ENCODE results near the gene ARHGEF7. TPM values are rescaled to one million over a fixed set of nuclear protein-coding genes. Genes with fewer than 3 reads are reported as not detected.

ARHGEF7 gene
- total RNA-seq, 2 experiments from 2014 or later = 58.7 to 67.2 TPM

GRCh38 chr13:111156421-111156820 lies 41.3 kb downstream of the ARHGEF7 start:
- no peak for ATAC-seq
- H3K4me1 Mint-ChIP-seq = peaks cover 38% of the 10 kb centered on the region

GRCh38 chr13:111158136-111158805 lies 43.2 kb downstream of the ARHGEF7 start:
- Mint-ChIP-seq H3K4me3 (no peak overlapping the region), H3K36me3 (peaks cover 46% of the 10 kb centered on the region), H3K4me1 (peaks cover 32% of the 10 kb centered on the region), H3K27me3 (no peaks in the 10 kb centered on the region), H3K27ac (no peak overlapping the region), H3K9me3 (ENCODE audit: low read depth) (peaks cover 5% of the 10 kb centered on the region)
- DNase-seq = no peak
- ATAC-seq = no peak
- CTCF ChIA-PET = interaction anchor here (0.7 to 1.5 kb wide), 3 partner anchors 13 to 90 kb away, joined by 3 to 4 read pairs (median 3); no protein-coding TSS in a partner anchor

More at GRCh38 chr13:111156421-111156820, 41.3 kb downstream of the ARHGEF7 start:
- Mint-ChIP-seq H3K27ac (no peak overlapping the region), H3K9me3 (ENCODE audit: low read depth) (peaks cover 5% of the 10 kb centered on the region), H3K27me3 (peaks cover 6% of the 10 kb centered on the region), H3K4me3 (no peak overlapping the region), H3K36me3 (peaks cover 41% of the 10 kb centered on the region)
- DNase-seq = no peak
- CTCF ChIA-PET = interaction anchor here (1.1 kb wide), 3 partner anchors 17 to 59 kb away, joined by 3 to 5 read pairs (median 4); no protein-coding TSS in a partner anchor

- no peak overlapping the region for H3K4me3 Mint-ChIP-seq
- CTCF ChIA-PET = no interaction called here
- H3K36me3 Mint-ChIP-seq = peaks cover 43% of the 10 kb centered on the region
- no peak overlapping the region for H3K27ac Mint-ChIP-seq
- H3K4me1 Mint-ChIP-seq = peaks cover 27% of the 10 kb centered on the region
- DNase-seq (no peak), ATAC-seq (no peak)
- H3K27me3 Mint-ChIP-seq = no peaks in the 10 kb centered on the region
- H3K9me3 Mint-ChIP-seq (ENCODE audit: low read depth) = peaks cover 5% of the 10 kb centered on the region
Observed at GRCh38 chr13:111159362-111160320, 44.5 kb downstream of the ARHGEF7 start.

GRCh38 chr13:111160648-111161047 lies 45.5 kb downstream of the ARHGEF7 start:
- CTCF ChIA-PET = no interaction called here
- Mint-ChIP-seq H3K4me1 (peaks cover 29% of the 10 kb centered on the region), H3K27ac (no peak overlapping the region), H3K27me3 (no peaks in the 10 kb centered on the region), H3K4me3 (no peak overlapping the region), H3K36me3 (peaks cover 46% of the 10 kb centered on the region), H3K9me3 (ENCODE audit: low read depth) (peaks cover 5% of the 10 kb centered on the region)
- no peak for ATAC-seq
- DNase-seq = no peak

- ATAC-seq (no peak), DNase-seq (no peak)
- CTCF ChIA-PET = interaction anchor here (2.0 kb wide), 1 partner anchor 94 kb away, joined by 11 read pairs; no protein-coding TSS in a partner anchor
- Mint-ChIP-seq H3K4me1 (peaks cover 33% of the 10 kb centered on the region), H3K36me3 (peaks cover 50% of the 10 kb centered on the region), H3K27me3 (no peaks in the 10 kb centered on the region), H3K9me3 (ENCODE audit: low read depth) (peaks cover 5% of the 10 kb centered on the region), H3K27ac (no peak overlapping the region), H3K4me3 (no peak overlapping the region)
Observed at GRCh38 chr13:111161601-111162600, 46.8 kb downstream of the ARHGEF7 start.

GRCh38 chr13:111165241-111166010 lies 50.3 kb downstream of the ARHGEF7 start:
- H3K4me3 Mint-ChIP-seq = no peak overlapping the region
- CTCF ChIA-PET = no interaction called here
- H3K27me3 Mint-ChIP-seq = no peaks in the 10 kb centered on the region
- DNase-seq (no peak), ATAC-seq (no peak)
- H3K27ac Mint-ChIP-seq = no peak overlapping the region
- peaks cover 57% of the 10 kb centered on the region for H3K36me3 Mint-ChIP-seq
- peaks cover 4% of the 10 kb centered on the region for H3K9me3 Mint-ChIP-seq (ENCODE audit: low read depth)
- H3K4me1 Mint-ChIP-seq = peaks cover 33% of the 10 kb centered on the region

- Mint-ChIP-seq H3K27me3 (no peaks in the 10 kb centered on the region), H3K9me3 (ENCODE audit: low read depth) (peaks cover 4% of the 10 kb centered on the region), H3K4me1 (peaks cover 39% of the 10 kb centered on the region), H3K4me3 (no peak overlapping the region), H3K36me3 (peaks cover 51% of the 10 kb centered on the region), H3K27ac (peak overlapping the region; percentile 61)
- CTCF ChIA-PET = interaction anchor here (1.7 kb wide), 1 partner anchor 100 kb away, joined by 4 read pairs; no protein-coding TSS in a partner anchor
- DNase-seq (no peak), ATAC-seq (peak; percentile 67)
Observed at GRCh38 chr13:111166882-111167675, 52.0 kb downstream of the ARHGEF7 start.

GRCh38 chr13:111168107-111168506 lies 53.0 kb downstream of the ARHGEF7 start:
- Mint-ChIP-seq H3K27me3 (no peaks in the 10 kb centered on the region), H3K9me3 (ENCODE audit: low read depth) (peaks cover 4% of the 10 kb centered on the region), H3K27ac (no peak overlapping the region), H3K4me3 (no peak overlapping the region), H3K36me3 (peaks cover 52% of the 10 kb centered on the region), H3K4me1 (peaks cover 44% of the 10 kb centered on the region)
- no peak for DNase-seq
- ATAC-seq = no peak
- CTCF ChIA-PET = no interaction called here

- H3K27me3 Mint-ChIP-seq = no peaks in the 10 kb centered on the region
- peaks cover 8% of the 10 kb centered on the region for H3K9me3 Mint-ChIP-seq (ENCODE audit: low read depth)
- ATAC-seq = no peak
- H3K4me1 Mint-ChIP-seq = peaks cover 42% of the 10 kb centered on the region
- CTCF ChIA-PET = interaction anchor here (0.6 to 1.5 kb wide), 3 partner anchors 13 to 30 kb away, joined by 3 to 4 read pairs (median 3); no protein-coding TSS in a partner anchor
- no peak overlapping the region for H3K4me3 Mint-ChIP-seq
- no peak overlapping the region for H3K27ac Mint-ChIP-seq
- peaks cover 71% of the 10 kb centered on the region for H3K36me3 Mint-ChIP-seq
- no peak for DNase-seq
Observed at GRCh38 chr13:111171112-111171511, 56.0 kb downstream of the ARHGEF7 start.

GRCh38 chr13:111171629-111172028 lies 56.5 kb downstream of the ARHGEF7 start:
- peaks cover 8% of the 10 kb centered on the region for H3K9me3 Mint-ChIP-seq (ENCODE audit: low read depth)
- no peak for DNase-seq
- CTCF ChIA-PET = interaction anchor here (0.6 to 1.5 kb wide), 3 partner anchors 14 to 30 kb away, joined by 3 to 4 read pairs (median 3); no protein-coding TSS in a partner anchor
- no peak for ATAC-seq
- H3K36me3 Mint-ChIP-seq = peaks cover 71% of the 10 kb centered on the region
- no peak overlapping the region for H3K27ac Mint-ChIP-seq
- H3K27me3 Mint-ChIP-seq = no peaks in the 10 kb centered on the region
- H3K4me3 Mint-ChIP-seq = no peak overlapping the region
- H3K4me1 Mint-ChIP-seq = peaks cover 42% of the 10 kb centered on the region

GRCh38 chr13:111174377-111175114 lies 59.4 kb downstream of the ARHGEF7 start:
- DNase-seq (no peak), ATAC-seq (no peak)
- H3K4me1 Mint-ChIP-seq = peaks cover 54% of the 10 kb centered on the region
- H3K27ac Mint-ChIP-seq = peak overlapping the region; percentile 30
- H3K27me3 Mint-ChIP-seq = no peaks in the 10 kb centered on the region
- H3K9me3 Mint-ChIP-seq (ENCODE audit: low read depth) = peaks cover 4% of the 10 kb centered on the region
- peaks cover 64% of the 10 kb centered on the region for H3K36me3 Mint-ChIP-seq
- H3K4me3 Mint-ChIP-seq = no peak overlapping the region
- CTCF ChIA-PET = interaction anchor here (1.5 kb wide), 1 partner anchor 10 kb away, joined by 4 read pairs; no protein-coding TSS in a partner anchor

Measured in activated CD8-positive, alpha-beta memory T cell treated with anti-CD3 and anti-CD28 coated beads, Interleukin-2, amount 10 ng/mL, durations not matched to agents 7 days and 5 days (primary cell).